Putamen (tissue), 1 donor: Measurements from ENCODE around the gene AURKA.
A peak's percentile ranks its signal among the peaks of the same experiment; 100 is the strongest.
"Not testable (repeated sequence)": the region's sequence is repeated elsewhere in the genome, so short reads cannot be mapped to it uniquely, and the experiment has no call there.

Experiments
- DNase-seq: peaks from one replicate; pipeline ENCODE4 v3.0.0-alpha.2; 2016; ENCODE audit warnings: low spot score

The AURKA gene

GRCh38 chr20:56422076-56422823, 30.2 kb upstream of the AURKA start:
- DNase-seq: no peak

- DNase-seq: no peak
Measured at GRCh38 chr20:56420940-56421688, 29.1 kb upstream of the AURKA start.

GRCh38 chr20:56420028-56420427, 28.0 kb upstream of the AURKA start:
- no peak for DNase-seq

GRCh38 chr20:56418385-56418861, 26.4 kb upstream of the AURKA start:
- no peak for DNase-seq

DNA sequence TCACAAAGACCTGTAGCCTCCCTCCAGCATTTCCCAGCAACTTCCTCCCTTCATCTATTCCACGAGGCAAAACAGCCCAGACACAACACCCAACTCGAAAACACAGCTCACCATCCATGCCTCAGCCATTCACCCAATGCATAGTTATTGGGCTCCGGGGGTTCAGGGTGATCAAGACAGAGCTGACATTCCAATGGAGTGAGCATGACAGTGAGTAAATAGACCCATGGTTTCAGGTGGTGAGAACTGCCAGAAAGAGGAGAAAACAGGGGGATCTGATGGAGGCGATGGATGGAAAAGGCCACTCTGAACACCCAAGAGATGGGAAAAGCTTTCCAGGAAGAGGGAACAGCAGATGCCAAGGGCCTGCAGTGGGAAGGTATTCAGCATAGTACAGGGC, 25.9 kb upstream of the AURKA start:
- no peak for DNase-seq

DNA sequence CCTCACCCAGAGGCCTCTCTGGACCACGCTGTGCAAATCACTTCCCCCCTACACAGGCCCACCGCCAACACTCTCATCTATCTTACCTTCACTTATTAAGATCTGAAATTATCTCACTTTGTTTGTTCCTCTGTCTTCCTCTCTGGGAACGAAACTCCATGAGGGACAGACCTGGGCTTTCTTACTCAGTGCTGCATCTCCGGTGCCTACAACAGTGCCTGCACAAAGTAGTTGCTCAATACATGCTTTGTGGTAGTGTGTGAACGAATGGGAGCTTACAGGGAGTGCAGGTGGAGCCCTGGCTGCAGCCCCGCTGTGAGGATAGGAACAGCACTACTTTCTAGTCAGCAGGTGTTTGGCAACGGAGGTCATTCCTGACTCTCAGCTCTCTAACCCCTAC, 25.4 kb upstream of the AURKA start:
- DNase-seq: no peak

DNA sequence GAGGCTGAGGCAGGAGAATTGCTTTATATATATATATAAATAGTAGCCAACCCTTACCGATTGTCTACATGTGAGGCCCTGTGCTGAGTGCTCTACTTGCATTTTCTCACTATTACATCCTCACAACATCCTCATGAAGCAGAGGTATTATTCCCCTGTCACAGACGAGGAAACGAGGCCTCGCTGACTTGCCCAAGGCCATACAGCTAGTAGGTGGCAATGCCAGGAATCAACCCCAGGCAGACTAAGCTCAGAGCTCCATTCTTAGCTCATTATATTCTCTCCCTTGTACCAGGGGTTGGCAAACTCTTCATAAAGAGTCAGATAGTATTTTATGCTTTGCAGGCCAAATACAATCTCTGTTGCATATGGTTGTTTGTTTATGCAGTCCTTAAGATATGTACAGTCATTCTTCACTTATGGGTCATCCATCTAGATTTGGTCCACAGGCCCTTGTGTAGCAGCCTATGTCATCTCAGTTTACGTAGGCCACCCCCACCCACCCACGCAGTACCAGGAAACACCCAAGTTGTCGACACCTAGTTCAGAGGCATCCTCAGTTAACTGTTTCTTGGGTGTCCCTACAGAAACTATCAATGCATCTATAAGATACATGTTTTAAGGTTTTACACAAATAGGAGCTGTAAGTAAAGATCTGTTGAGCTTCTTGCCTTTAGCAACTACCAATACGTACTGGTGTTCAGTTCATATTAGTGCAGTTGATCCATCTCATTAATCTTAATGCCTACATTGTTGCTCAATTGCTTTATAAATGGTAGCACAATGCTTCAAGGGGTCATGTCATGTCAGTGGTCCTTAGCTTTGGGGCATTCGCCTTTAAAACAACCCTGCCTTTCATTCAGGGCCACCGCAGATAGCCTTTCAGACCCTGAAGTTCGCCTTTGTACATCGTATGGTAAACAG, 23.1 kb upstream of the AURKA start:
- DNase-seq: no peak

DNA sequence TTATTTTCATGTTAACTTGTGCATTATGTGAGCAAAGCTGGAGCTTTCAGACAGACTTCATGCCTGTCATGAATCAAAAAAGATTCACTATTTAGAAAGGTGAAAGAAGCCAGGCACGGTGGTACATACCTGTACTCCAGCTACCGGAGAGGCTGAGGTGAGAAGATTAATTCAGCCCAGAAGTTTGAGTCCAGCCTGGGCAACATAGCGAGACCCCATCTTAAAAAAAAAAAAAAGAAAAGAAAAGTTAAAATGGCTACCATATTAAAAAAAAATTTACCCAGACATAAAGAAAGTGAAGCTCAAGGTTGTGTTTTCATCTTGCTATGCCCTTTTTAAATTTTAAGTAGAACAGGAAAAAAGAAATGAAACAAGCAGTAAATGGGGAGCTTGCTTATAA, 20.9 kb upstream of the AURKA start:
- DNase-seq: no peak

- DNase-seq: no peak
Measured at GRCh38 chr20:56412473-56412790, 20.4 kb upstream of the AURKA start.

GRCh38 chr20:56411759-56412472, 19.9 kb upstream of the AURKA start, which contains the start of gene CASS4:
CASS4 (plus strand) TSS chr20:56412260; CDS start chr20:56412459, 199 bp downstream.
- peak; percentile 28 for DNase-seq

DNA sequence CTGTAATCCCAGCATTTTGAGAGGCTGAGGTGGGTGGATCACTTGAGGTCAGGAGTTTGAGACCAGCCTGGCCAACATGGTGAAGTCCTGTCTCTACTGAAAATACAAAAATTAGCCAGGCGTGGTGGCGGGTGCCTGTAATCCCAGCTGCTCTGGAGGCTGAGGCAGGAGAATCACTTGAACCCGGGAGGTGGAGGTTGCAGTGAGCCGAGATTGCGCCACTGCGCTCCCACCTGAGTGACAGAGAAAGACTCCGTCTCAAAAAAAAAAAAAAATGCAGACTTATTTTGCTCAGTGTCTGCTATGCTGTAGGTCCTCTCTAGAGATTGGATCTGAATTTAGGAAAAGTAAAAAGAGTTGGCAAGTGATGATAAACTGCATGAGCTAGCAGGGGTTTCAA, 19.3 kb upstream of the AURKA start:
- not testable (repeated sequence) for DNase-seq

DNA sequence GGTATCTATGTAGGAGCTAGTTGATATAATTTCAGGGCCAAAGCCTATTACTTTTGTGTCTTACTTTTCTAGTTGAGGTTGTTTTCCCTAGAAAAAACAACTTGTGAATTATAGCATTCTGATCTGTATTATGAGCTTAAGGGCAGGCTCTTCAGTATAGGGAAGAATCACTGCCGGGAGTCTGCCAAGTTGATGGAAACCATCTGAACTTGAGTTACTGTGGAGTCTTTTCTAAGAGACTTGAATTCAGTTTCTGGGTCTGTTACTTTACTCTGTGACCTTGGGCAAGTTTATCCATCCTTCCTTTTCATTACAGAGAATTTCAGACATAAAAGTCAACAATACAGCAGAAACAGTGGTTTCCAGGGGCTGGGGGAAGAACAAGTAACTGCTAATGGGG, 17.9 kb upstream of the AURKA start:
- no peak for DNase-seq

GRCh38 chr20:56409521-56409920, 17.5 kb upstream of the AURKA start:
- no peak for DNase-seq

DNA sequence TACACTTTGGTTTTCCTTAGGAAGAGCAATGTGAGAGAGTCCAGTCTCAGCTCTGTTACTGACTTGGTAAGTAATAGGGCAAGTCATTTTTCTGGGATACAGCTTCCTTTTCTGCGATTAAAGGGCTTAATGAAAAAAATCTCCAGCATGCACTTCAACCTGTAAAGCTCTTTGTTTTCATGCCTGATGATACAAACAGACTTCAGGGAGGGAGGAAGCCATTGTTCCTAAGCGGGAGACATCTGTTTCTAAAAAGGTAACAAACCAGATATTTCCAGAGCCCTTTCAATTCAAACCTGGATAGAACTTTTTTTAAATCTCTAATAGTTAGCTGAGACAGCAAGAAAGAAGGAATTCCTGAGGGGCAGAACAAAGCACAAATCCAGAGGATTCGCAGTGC, 14.9 kb upstream of the AURKA start:
- no peak for DNase-seq

GRCh38 chr20:56405356-56405755, 13.3 kb upstream of the AURKA start:
- DNase-seq: not testable (repeated sequence)

GRCh38 chr20:56403465-56403864, 11.4 kb upstream of the AURKA start:
- no peak for DNase-seq

- DNase-seq: peak; percentile 53
Measured at GRCh38 chr20:56400001-56400640, 8.1 kb upstream of the AURKA start.

DNA sequence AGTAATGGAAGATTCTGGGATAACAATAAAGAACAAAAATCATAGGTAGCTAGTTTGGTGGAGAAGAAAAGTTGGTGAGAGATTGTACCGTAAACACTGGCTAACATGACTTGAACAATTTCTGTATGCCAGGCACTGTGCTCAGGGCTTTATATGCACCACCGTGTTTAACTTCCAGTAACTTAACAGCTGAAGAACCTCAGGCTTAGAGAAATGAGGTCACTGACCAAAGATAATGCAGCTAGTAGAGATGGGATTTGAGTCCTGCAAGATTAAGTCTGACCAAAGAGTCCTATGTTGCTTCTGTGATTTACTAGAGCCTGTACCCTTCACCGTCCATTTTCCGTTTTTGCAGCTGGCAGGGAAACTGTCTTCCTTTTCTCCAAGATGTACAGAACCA, 3.2 kb upstream of the AURKA start:
- DNase-seq: no peak

DNA sequence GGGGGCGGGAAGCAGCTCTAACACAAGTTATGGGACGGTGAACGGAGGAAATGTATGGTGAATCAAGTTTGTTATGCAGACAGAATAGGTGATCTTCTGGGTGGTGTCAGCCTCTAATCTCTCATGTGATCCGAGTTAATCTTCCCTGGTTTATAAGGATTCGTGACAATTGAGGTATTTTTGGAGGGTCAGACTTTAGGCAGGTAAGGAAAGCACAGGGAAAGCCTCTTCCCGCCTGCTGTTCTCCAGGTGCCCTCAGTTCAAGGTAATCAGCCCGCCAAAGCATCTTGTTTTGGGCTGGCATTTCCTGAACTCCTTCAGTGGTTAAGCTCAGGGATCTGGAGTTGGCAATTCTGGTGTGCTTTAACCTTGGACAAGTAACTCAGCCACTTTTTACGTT, 1.6 kb upstream of the AURKA start:
- DNase-seq: no peak

DNA sequence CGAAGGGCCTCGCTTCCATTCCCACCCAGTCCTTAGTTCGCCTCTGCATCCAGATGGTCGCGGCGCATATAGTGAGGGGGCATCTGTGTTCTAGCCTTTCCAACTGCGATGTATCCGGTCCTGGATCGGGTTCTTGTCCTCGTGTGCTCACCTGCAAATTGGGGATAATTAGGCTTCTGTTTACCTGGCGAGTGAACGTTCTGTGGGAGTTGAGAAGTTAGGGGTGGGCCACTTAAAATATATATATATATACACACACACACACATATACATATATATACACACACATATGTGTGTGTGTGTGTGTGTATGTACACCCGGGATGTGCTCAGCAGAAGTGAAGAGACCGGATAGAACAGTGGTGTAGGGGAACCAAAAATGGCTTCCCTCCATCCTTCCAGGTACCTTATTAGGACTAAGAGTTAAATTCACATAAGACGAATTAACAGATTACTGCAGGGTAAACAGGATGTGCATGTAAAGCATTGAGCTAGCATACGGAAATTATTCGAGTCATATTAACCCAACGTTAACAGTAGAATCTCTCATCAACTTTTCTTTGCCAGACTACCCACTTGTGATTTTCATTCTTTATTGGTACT, 967 bp upstream of the AURKA start:
- DNase-seq: no peak

DNA sequence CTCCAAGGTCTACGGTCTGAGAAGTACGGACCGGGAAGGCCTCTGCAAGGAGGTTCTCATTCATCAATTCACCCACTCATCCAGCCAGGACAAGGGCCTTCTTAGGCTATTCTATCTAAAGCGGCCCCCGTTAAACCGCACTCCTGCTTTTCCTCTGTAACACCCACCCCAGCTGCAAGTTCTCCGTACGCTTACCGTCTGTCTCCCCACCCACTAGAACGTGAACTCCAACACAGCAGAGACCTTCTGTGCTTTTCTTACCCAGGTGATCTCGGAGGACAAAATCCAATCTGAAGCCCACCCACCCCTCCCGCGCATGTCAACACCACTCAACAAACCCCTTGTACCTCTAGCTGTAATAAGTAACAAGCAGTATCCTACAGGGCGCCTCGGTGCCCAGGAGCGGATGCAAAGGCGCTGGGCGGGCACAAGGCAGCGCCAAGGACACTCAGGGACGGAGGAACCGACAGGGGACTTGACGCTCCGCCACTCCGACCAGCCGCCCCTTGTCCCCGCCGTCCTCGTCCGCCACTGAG, 351 bp downstream of the AURKA start:
- DNase-seq: no peak
